WTC11 (cell line): ENCODE results near the gene SIM1. TPM values are rescaled to one million over a fixed set of nuclear protein-coding genes. Genes with fewer than 3 reads are reported as not detected.
A peak's percentile ranks its signal among the peaks of the same experiment; 100 is the strongest.
"Not testable (repeated sequence)": the region's sequence is repeated elsewhere in the genome, so short reads cannot be mapped to it uniquely, and the experiment has no call there.

Experiments used
- ATAC-seq: fragments of 200-7000 bp; cut with Tn5 transposase; 2 replicates; pipeline ENCODE4 v1.10.0; 2021; ENCODE audit warnings: mild to moderate bottlenecking, moderate library complexity
- CTCF ChIA-PET: fragments of 300-600 bp; sonication (Branson Sonifier 250); formaldehyde crosslinking; loops from one replicate; lab custom pipeline; 2021; ENCODE audit warnings: antibody characterized with exemption; lab: Charles Lee
- POLR2A ChIA-PET: fragments of 350-600 bp; sonication (Branson Sonifier 250); formaldehyde crosslinking; loops from one replicate; lab custom pipeline; 2021; ENCODE audit warnings: antibody characterized with exemption; lab: Charles Lee
- DNase-seq: peaks from one replicate; pipeline ENCODE4 v3.0.0; 2021; ENCODE audit warnings: low spot score
- H3K27ac Mint-ChIP-seq: 2 replicates; pipeline ENCODE4 v1.8.0; 2021; ENCODE audit warnings: mixed read lengths
- H3K27me3 Mint-ChIP-seq: 2 replicates; pipeline ENCODE4 v1.8.0; 2021; ENCODE audit warnings: low read depth, mild to moderate bottlenecking, moderate library complexity, mixed read lengths
- H3K36me3 Mint-ChIP-seq: 2 replicates; pipeline ENCODE4 v1.8.0; 2021; ENCODE audit warnings: mixed read lengths
- H3K4me1 Mint-ChIP-seq: 2 replicates; pipeline ENCODE4 v1.8.0; 2022; ENCODE audit warnings: mixed read lengths
- H3K4me3 Mint-ChIP-seq: 2 replicates; pipeline ENCODE4 v1.8.0; 2021; ENCODE audit warnings: mild to moderate bottlenecking, moderate library complexity, mixed read lengths
- H3K9me3 Mint-ChIP-seq: 2 replicates; pipeline ENCODE4 v1.8.0; 2021; ENCODE audit warnings: mixed read lengths
- CBFB ChIP-seq: sonication (generic); formaldehyde crosslinking; IDR thresholded peaks from 2 replicates; pipeline ENCODE4 v1.8.1; 2022; ENCODE audit warnings: mild to moderate bottlenecking, low read depth, missing genetic modification reagents
- CREM ChIP-seq: sonication (generic); formaldehyde crosslinking; IDR thresholded peaks from 2 replicates; pipeline ENCODE4 v1.8.1; 2022; ENCODE audit warnings: mild to moderate bottlenecking, missing genetic modification reagents, moderate library complexity
- ELF4 ChIP-seq: sonication (generic); formaldehyde crosslinking; IDR thresholded peaks from 2 replicates; pipeline ENCODE4 v1.8.1; 2022; ENCODE audit warnings: low read depth, mild to moderate bottlenecking, moderate library complexity, missing genetic modification reagents
- FOXK1 ChIP-seq: sonication (generic); formaldehyde crosslinking; IDR thresholded peaks from 2 replicates; pipeline ENCODE4 v1.8.0; 2022; ENCODE audit warnings: mild to moderate bottlenecking, moderate library complexity, missing genetic modification reagents
- GTF2I ChIP-seq: fragments of 250-450 bp; sonication (Bioruptor Pico); conservative IDR thresholded peaks from 2 replicates; pipeline ENCODE4 v1.4.0; 2021; ENCODE audit warnings: mild to moderate bottlenecking
- MAX ChIP-seq: sonication (generic); formaldehyde crosslinking; IDR thresholded peaks from 2 replicates; pipeline ENCODE4 v1.8.0; 2022; ENCODE audit warnings: mild to moderate bottlenecking, missing genetic modification reagents
- MYBL2 ChIP-seq: sonication (generic); formaldehyde crosslinking; IDR thresholded peaks from 2 replicates; pipeline ENCODE4 v1.8.1; 2023; ENCODE audit warnings: mild to moderate bottlenecking, moderate library complexity, missing genetic modification reagents
- NFATC4 ChIP-seq: fragments of 250-450 bp; sonication (Bioruptor Pico); IDR thresholded peaks from 2 replicates; pipeline ENCODE4 v1.9.0; 2021; ENCODE audit warnings: mild to moderate bottlenecking
- OVOL2 ChIP-seq: fragments of 250-450 bp; sonication (Bioruptor Pico); IDR thresholded peaks from 2 replicates; pipeline ENCODE4 v1.9.0; 2021; ENCODE audit warnings: mild to moderate bottlenecking, borderline replicate concordance
- PRRX2 ChIP-seq: fragments of 250-450 bp; sonication (Bioruptor Pico); IDR thresholded peaks from 2 replicates; pipeline ENCODE4 v1.8.0; 2021; ENCODE audit warnings: mild to moderate bottlenecking
- TCF7 ChIP-seq: sonication (generic); formaldehyde crosslinking; IDR thresholded peaks from 2 replicates; pipeline ENCODE4 v1.8.0; 2022; ENCODE audit warnings: mild to moderate bottlenecking, low read depth, missing genetic modification reagents, moderate library complexity
- USF1 ChIP-seq: sonication (generic); formaldehyde crosslinking; IDR thresholded peaks from 2 replicates; pipeline ENCODE4 v1.8.0; 2022; ENCODE audit warnings: mild to moderate bottlenecking, missing genetic modification reagents
- ZNF219 ChIP-seq: sonication (generic); formaldehyde crosslinking; IDR thresholded peaks from 2 replicates; pipeline ENCODE4 v1.8.0; 2023; ENCODE audit warnings: missing genetic modification reagents, mild to moderate bottlenecking, borderline replicate concordance
- total RNA-seq: library from RNA; stranded (reverse); gene quantifications from 3 replicates; pipeline ENCODE4 v1.2.3, GENCODE V29; 2021
- TF ChIP-seq, protein P1 (sequence below): sonication (generic); formaldehyde crosslinking; IDR thresholded peaks from 2 replicates; pipeline ENCODE4 v1.8.0; 2022; ENCODE audit warnings: mild to moderate bottlenecking, missing genetic modification reagents
- TF ChIP-seq, protein P2 (sequence below): sonication (generic); formaldehyde crosslinking; IDR thresholded peaks from 2 replicates; pipeline ENCODE4 v1.8.0; 2023; ENCODE audit warnings: missing genetic modification reagents, mild to moderate bottlenecking, borderline replicate concordance
- TF ChIP-seq, protein P3 (sequence below): sonication (generic); formaldehyde crosslinking; IDR thresholded peaks from 2 replicates; pipeline ENCODE4 v1.8.0; 2023; ENCODE audit warnings: missing genetic modification reagents

Gene SIM1
- total RNA-seq, 1 experiment from 2014 or later: 0.09 TPM

GRCh38 chr6:100354736-100355641, 109.7 kb downstream of the SIM1 start:
- ATAC-seq, H3K27me3 Mint-ChIP-seq: not testable (repeated sequence)
- DNase-seq: peak; percentile 78
- Mint-ChIP-seq H3K36me3 (peaks cover 18% of the 10 kb centered on the region), H3K27ac (peak overlapping the region; percentile 74), H3K9me3 (peaks cover 14% of the 10 kb centered on the region), H3K4me3 (peak overlapping the region; percentile 75), H3K4me1 (peaks cover 34% of the 10 kb centered on the region)
- peak; percentile 58 for TF ChIP-seq FOXK1
- CTCF ChIA-PET: interaction anchor here (1.4 kb wide), 1 partner anchor 106 kb away, joined by 3 read pairs; no protein-coding TSS in a partner anchor
- POLR2A ChIA-PET: interaction anchor here (0.7 kb wide), 1 partner anchor 321 kb away, joined by 3 read pairs; no protein-coding TSS in a partner anchor

DNA sequence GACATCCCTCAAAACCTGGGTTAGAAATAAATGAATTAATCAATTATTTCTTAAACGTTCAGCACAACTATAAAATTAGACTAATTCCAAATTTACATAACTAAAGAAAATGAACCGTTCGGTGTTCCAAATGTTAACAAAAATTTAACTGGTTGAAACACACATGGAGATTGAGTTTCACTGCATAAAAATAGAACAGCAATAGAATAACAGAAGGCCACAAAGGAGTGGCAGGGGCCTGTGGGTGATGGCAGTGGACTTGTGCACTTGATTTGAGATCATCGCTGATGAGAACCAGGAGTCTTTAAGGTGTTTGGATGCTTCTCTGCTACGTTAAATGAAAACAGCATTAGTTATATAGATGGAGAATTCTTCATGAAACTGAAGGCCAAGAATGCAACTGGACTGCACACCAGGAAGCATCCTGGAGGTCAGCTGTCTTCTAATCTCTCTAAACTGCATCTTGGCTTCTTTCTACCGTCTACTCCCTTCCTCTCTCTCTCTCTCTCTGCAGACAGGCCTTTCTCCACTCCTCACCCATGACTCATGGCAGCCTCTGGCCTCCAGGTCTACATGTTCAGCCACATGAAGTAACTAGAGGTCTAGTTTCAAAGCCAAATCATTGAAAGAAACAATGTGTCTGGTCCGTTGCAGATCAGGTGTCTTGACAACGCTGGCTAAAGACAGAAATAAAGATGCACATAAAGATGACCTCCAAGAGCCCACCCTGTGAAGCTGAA, 111.3 kb downstream of the SIM1 start:
- POLR2A ChIA-PET: interaction anchor here (0.6 kb wide), 1 partner anchor 13 kb away, joined by 3 read pairs; no protein-coding TSS in a partner anchor
- Mint-ChIP-seq H3K36me3 (peaks cover 15% of the 10 kb centered on the region), H3K9me3 (peaks cover 11% of the 10 kb centered on the region), H3K4me3 (peak overlapping the region; percentile 46; the same call in 1 of the 2 replicates), H3K27ac (no peak overlapping the region), H3K27me3 (no peaks in the 10 kb centered on the region), H3K4me1 (peaks cover 49% of the 10 kb centered on the region)
- no peak for ATAC-seq
- no peak for TF ChIP-seq ELF4 (CRISPR knock-in tag)
- TF ChIP-seq USF1 (CRISPR knock-in tag): no peak
- no peak for TF ChIP-seq CBFB (CRISPR knock-in tag)
- no peak for TF ChIP-seq MYBL2 (CRISPR knock-in tag)
- no peak for TF ChIP-seq GTF2I (CRISPR knock-in tag)
- no peak for TF ChIP-seq OVOL2 (CRISPR knock-in tag)
- no peak for TF ChIP-seq TCF7
- TF ChIP-seq PRRX2 (CRISPR knock-in tag): no peak
- no peak for TF ChIP-seq CREM (CRISPR knock-in tag)
- TF ChIP-seq, protein P1, sequence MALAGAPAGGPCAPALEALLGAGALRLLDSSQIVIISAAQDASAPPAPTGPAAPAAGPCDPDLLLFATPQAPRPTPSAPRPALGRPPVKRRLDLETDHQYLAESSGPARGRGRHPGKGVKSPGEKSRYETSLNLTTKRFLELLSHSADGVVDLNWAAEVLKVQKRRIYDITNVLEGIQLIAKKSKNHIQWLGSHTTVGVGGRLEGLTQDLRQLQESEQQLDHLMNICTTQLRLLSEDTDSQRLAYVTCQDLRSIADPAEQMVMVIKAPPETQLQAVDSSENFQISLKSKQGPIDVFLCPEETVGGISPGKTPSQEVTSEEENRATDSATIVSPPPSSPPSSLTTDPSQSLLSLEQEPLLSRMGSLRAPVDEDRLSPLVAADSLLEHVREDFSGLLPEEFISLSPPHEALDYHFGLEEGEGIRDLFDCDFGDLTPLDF (CRISPR knock-in tag): no peak
- TF ChIP-seq, protein P2, sequence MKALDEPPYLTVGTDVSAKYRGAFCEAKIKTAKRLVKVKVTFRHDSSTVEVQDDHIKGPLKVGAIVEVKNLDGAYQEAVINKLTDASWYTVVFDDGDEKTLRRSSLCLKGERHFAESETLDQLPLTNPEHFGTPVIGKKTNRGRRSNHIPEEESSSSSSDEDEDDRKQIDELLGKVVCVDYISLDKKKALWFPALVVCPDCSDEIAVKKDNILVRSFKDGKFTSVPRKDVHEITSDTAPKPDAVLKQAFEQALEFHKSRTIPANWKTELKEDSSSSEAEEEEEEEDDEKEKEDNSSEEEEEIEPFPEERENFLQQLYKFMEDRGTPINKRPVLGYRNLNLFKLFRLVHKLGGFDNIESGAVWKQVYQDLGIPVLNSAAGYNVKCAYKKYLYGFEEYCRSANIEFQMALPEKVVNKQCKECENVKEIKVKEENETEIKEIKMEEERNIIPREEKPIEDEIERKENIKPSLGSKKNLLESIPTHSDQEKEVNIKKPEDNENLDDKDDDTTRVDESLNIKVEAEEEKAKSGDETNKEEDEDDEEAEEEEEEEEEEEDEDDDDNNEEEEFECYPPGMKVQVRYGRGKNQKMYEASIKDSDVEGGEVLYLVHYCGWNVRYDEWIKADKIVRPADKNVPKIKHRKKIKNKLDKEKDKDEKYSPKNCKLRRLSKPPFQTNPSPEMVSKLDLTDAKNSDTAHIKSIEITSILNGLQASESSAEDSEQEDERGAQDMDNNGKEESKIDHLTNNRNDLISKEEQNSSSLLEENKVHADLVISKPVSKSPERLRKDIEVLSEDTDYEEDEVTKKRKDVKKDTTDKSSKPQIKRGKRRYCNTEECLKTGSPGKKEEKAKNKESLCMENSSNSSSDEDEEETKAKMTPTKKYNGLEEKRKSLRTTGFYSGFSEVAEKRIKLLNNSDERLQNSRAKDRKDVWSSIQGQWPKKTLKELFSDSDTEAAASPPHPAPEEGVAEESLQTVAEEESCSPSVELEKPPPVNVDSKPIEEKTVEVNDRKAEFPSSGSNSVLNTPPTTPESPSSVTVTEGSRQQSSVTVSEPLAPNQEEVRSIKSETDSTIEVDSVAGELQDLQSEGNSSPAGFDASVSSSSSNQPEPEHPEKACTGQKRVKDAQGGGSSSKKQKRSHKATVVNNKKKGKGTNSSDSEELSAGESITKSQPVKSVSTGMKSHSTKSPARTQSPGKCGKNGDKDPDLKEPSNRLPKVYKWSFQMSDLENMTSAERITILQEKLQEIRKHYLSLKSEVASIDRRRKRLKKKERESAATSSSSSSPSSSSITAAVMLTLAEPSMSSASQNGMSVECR (CRISPR knock-in tag): no peak
- TF ChIP-seq ZNF219 (CRISPR knock-in tag): no peak
- no peak for TF ChIP-seq MAX (CRISPR knock-in tag)
- TF ChIP-seq, protein P3, sequence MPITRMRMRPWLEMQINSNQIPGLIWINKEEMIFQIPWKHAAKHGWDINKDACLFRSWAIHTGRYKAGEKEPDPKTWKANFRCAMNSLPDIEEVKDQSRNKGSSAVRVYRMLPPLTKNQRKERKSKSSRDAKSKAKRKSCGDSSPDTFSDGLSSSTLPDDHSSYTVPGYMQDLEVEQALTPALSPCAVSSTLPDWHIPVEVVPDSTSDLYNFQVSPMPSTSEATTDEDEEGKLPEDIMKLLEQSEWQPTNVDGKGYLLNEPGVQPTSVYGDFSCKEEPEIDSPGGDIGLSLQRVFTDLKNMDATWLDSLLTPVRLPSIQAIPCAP (CRISPR knock-in tag): no peak
- no peak for TF ChIP-seq NFATC4 (CRISPR knock-in tag)
- CTCF ChIA-PET: interaction anchor here (1.4 kb wide), 1 partner anchor 107 kb away, joined by 3 read pairs; no protein-coding TSS in a partner anchor
- no peak for DNase-seq
